IMR-90 (cell line): Measurements from ENCODE around the gene GSK3B. TPM values are rescaled to one million over a fixed set of nuclear protein-coding genes. Genes with fewer than 3 reads are reported as not detected.

Experiments
- ATAC-seq: fragments of 200-7000 bp; cut with Tn5 transposase; 2 replicates; pipeline ENCODE4 v1.9.1; 2020; ENCODE audit warnings: low read depth, mild to moderate bottlenecking, moderate library complexity
- BruUV-seq: library from RNA; stranded (reverse); fragments of 400-500 nt; replicated peaks from 2 replicates; lab custom pipeline; 2021; lab: Mats Ljungman, UMichigan
- CTCF ChIA-PET: fragments of 300-600 bp; formaldehyde crosslinking; extraction: SDS; loops from one replicate; lab custom pipeline; 2021; ENCODE audit warnings: antibody characterized with exemption; lab: Yijun Ruan, JAX
- POLR2A ChIA-PET: fragments of 300-600 bp; sonication (Branson Sonifier 250); formaldehyde crosslinking; loops from one replicate; lab custom pipeline; 2022; ENCODE audit warnings: antibody characterized with exemption; ENCODE audit not compliant: unreplicated experiment; lab: Charles Lee
- DNase-seq: peaks from one replicate; pipeline ENCODE4 v3.0.0; 2013
- H2AFZ ChIP-seq: replicated peaks from 2 replicates; pipeline ENCODE3; 2013; ENCODE audit warnings: low read length, mild to moderate bottlenecking; ENCODE audit not compliant: poor library complexity
- H2AK5ac ChIP-seq: 2 replicates; pipeline ENCODE4 v1.6.1; 2013; ENCODE audit warnings: low read depth, low read length, inconsistent platforms
- H2AK9ac ChIP-seq: replicated peaks from 2 replicates; pipeline ENCODE3; 2013; ENCODE audit warnings: mild to moderate bottlenecking, low read depth, low read length, moderate library complexity; ENCODE audit not compliant: poor library complexity
- H2BK120ac ChIP-seq: 2 replicates; pipeline ENCODE4 v1.6.1; 2013; ENCODE audit warnings: low read depth, low read length, inconsistent platforms
- H2BK15ac ChIP-seq: 3 replicates; pipeline ENCODE4 v1.6.1; 2013; ENCODE audit warnings: low read depth, low read length, inconsistent platforms
- H2BK20ac ChIP-seq: 2 replicates; pipeline ENCODE4 v1.6.1; 2013; ENCODE audit warnings: low read depth, mild to moderate bottlenecking, inconsistent platforms, low read length, moderate library complexity
- H2BK5ac ChIP-seq: 2 replicates; pipeline ENCODE4 v1.6.1; 2013; ENCODE audit warnings: mild to moderate bottlenecking, low read depth, low read length, inconsistent platforms; ENCODE audit not compliant: poor library complexity, severe bottlenecking
- H3K14ac ChIP-seq: replicated peaks from 2 replicates; pipeline ENCODE4 v1.6.1; 2013; ENCODE audit warnings: low read depth, low read length, inconsistent platforms
- H3K18ac ChIP-seq: 2 replicates; pipeline ENCODE4 v1.6.1; 2013; ENCODE audit warnings: low read depth, low read length, control low read depth
- H3K23ac ChIP-seq: 2 replicates; pipeline ENCODE4 v1.6.1; 2013; ENCODE audit warnings: low read depth, low read length, inconsistent platforms
- H3K27ac ChIP-seq: 2 replicates; pipeline ENCODE4 v1.5.1; 2013; ENCODE audit warnings: mild to moderate bottlenecking, control low read depth, low read length; ENCODE audit not compliant: insufficient read depth
- H3K27me3 ChIP-seq: 2 replicates; pipeline ENCODE4 v1.6.1; 2013; ENCODE audit warnings: low read length; ENCODE audit not compliant: control insufficient read depth, insufficient read depth
- H3K36me3 ChIP-seq: 2 replicates; pipeline ENCODE4 v1.6.1; 2013; ENCODE audit warnings: low read length, mixed read lengths; ENCODE audit not compliant: control insufficient read depth, insufficient read depth
- H3K4ac ChIP-seq: 2 replicates; pipeline ENCODE4 v1.6.1; 2013; ENCODE audit warnings: low read depth, low read length, inconsistent platforms
- H3K4me1 ChIP-seq: 2 replicates; pipeline ENCODE4 v1.6.1; 2013; ENCODE audit warnings: low read length, mixed read lengths; ENCODE audit not compliant: control insufficient read depth, insufficient read depth
- H3K4me2 ChIP-seq: 2 replicates; pipeline ENCODE4 v1.6.1; 2013; ENCODE audit warnings: low read depth, mild to moderate bottlenecking, control low read depth, low read length, moderate library complexity
- H3K4me3 ChIP-seq: 2 replicates; pipeline ENCODE4 v1.5.1; 2013; ENCODE audit warnings: low read depth, mild to moderate bottlenecking, control low read depth, low read length, moderate library complexity; ENCODE audit not compliant: insufficient read depth
- H3K56ac ChIP-seq: 2 replicates; pipeline ENCODE4 v1.6.1; 2013; ENCODE audit warnings: low read length, inconsistent platforms; ENCODE audit not compliant: insufficient read depth; ENCODE audit errors: extremely low read depth
- H3K79me1 ChIP-seq, 2 experiments: 2 replicates each; pipeline ENCODE4 v1.6.1; 2013; ENCODE audit warnings: low read length in 2 of 2, inconsistent platforms in 1 of 2, low read depth in 1 of 2
- H3K9ac ChIP-seq: 2 replicates; pipeline ENCODE4 v1.6.1; 2013; ENCODE audit warnings: low read depth, low read length, control low read depth
- H3K9me1 ChIP-seq: 2 replicates; pipeline ENCODE4 v1.6.1; 2013; ENCODE audit warnings: low read length, inconsistent platforms; ENCODE audit not compliant: insufficient read depth
- H3K9me3 ChIP-seq: 2 replicates; pipeline ENCODE4 v1.6.1; 2013; ENCODE audit warnings: low read length; ENCODE audit not compliant: control insufficient read depth, insufficient read depth
- H4K20me1 ChIP-seq: 2 replicates; pipeline ENCODE4 v1.6.1; 2013; ENCODE audit warnings: low read length, inconsistent platforms; ENCODE audit not compliant: insufficient read depth
- H4K5ac ChIP-seq: 2 replicates; pipeline ENCODE4 v1.6.1; 2013; ENCODE audit warnings: mild to moderate bottlenecking, low read depth, low read length, control low read depth
- H4K8ac ChIP-seq, 2 experiments: 2 replicates each; pipeline ENCODE4 v1.6.1; 2013; ENCODE audit warnings: low read depth in 2 of 2, low read length in 2 of 2, control low read depth in 1 of 2, inconsistent platforms in 1 of 2
- H4K91ac ChIP-seq: 2 replicates; pipeline ENCODE4 v1.6.1; 2013; ENCODE audit warnings: low read depth, low read length, inconsistent platforms; ENCODE audit not compliant: insufficient read depth
- MAFK ChIP-seq: IDR thresholded peaks from 2 replicates; pipeline ENCODE4 v1.6.1; 2012; ENCODE audit warnings: low read depth, low read length, improper control_type of control experiment
- USF2 ChIP-seq: fragments of 150-350 bp; IDR thresholded peaks from 2 replicates; pipeline ENCODE4 v1.6.1; 2017; ENCODE audit warnings: mild to moderate bottlenecking, antibody characterized with exemption, low read length, low read depth
- WGBS, 2 experiments: methylation state at CpG; one replicate each; pipeline versions ENCODE4 v1.1.5 to v1.1.7; 2013; ENCODE audit warnings: missing lambda C conversion rate in 2 of 2; ENCODE audit not compliant: insufficient read length in 1 of 2; ENCODE audit errors: extremely low coverage in 2 of 2; 5-methylcytosine and 5-hydroxymethylcytosine counted together
- dilution Hi-C: fragments of 300-500 bp; cut with HindIII; formaldehyde crosslinking; loops from one replicate; pipeline ENCODE4 v1.14.3; 2018; ENCODE audit warnings: low sequenced_read_pairs; ENCODE audit not compliant: unreplicated experiment
- in situ Hi-C: fragments of 300-500 bp; cut with MboI; formaldehyde crosslinking; loops from 3 replicates; pipeline ENCODE4 v1.14.3; 2019; ENCODE audit warnings: low sequenced_read_pairs, inconsistent platforms, mixed read lengths
- intact Hi-C: fragments of 100-400 bp; cut with micrococcal nuclease; formaldehyde crosslinking; loops from 2 replicates; pipeline ENCODE4 v1.10.0; 2022
- polyA plus RNA-seq, 3 experiments: library from polyadenylated mRNA; depleted of rRNA; stranded (reverse); fragments of >200 nt; gene quantifications; 2 replicates each; pipeline ENCODE4 v1.2.3, GENCODE V29; 2012; ENCODE audit warnings: low replicate concordance in 1 of 3
- total RNA-seq: library from RNA; depleted of rRNA; stranded (reverse); fragments of >200 nt; gene quantifications from 2 replicates; pipeline ENCODE4 v1.2.3, GENCODE V29; 2012

The GSK3B gene
- total and polyA plus RNA-seq, 2 of the 4 experiments (the other 2 are of a cell fraction): 19.2 to 33.2 TPM

- peaks cover 45% of the 10 kb centered on the region for H4K20me1 ChIP-seq
- CTCF ChIA-PET: no interaction called here
Observed at GRCh38 chr3:119934249-119934648, 160.0 kb downstream of the GSK3B start.

More at GRCh38 chr3:119934249-119934648, 160.0 kb downstream of the GSK3B start:
- ATAC-seq (no peak), DNase-seq (no peak)
- Histone ChIP-seq H4K91ac (no peak overlapping the region), H2BK15ac (no peak overlapping the region), H3K9me3 (no peaks in the 10 kb centered on the region), H3K4me2 (no peak overlapping the region), H3K79me1 (peaks cover 16 to 57% of the 10 kb centered on the region in 2 experiments), H2AFZ (no peak overlapping the region), H2AK5ac (no peak overlapping the region), H3K4ac (no peak overlapping the region), H2AK9ac (no peak overlapping the region), H3K27me3 (no peaks in the 10 kb centered on the region), H3K4me1 (no peaks in the 10 kb centered on the region), H3K23ac (no peak overlapping the region), H3K18ac (no peak overlapping the region), H2BK5ac (no peak overlapping the region), H3K14ac (no peak overlapping the region), H3K4me3 (no peak overlapping the region), H3K36me3 (0 out of 2 replicates have a peak, but pooled peaks cover 1% of the 10 kb centered on the region), H3K9ac (no peak overlapping the region), H3K56ac (no peak overlapping the region), H2BK120ac (no peak overlapping the region), H4K8ac (no peak overlapping the region), H2BK20ac (no peak overlapping the region), H4K5ac (no peak overlapping the region), H3K27ac (no peak overlapping the region), H3K9me1 (peaks cover 4% of the 10 kb centered on the region; the same call in 1 of the 2 replicates)
- dilution Hi-C loops (no loop called here), intact Hi-C loops (no loop called here), in situ Hi-C loops (no loop called here)
- TF ChIP-seq USF2 (no peak), MAFK (peak; percentile 83)
- POLR2A ChIA-PET: no interaction called here
- no TSS peak for BruUV-seq
- no CpG with 5 or more reads among the region's 3 CpGs for WGBS, 2 experiments
